ENCODE data around the gene PUSL1.

- TF ChIP-seq REST (IDR thresholded peaks at IDR 0.05; ENCODE audit: insufficient read depth in 1 of 2, low read depth in 2 of 2, low read length in 2 of 2) (no peak), POLR2AphosphoS5 (IDR thresholded peaks at IDR 0.05; ENCODE audit: low read depth, low read length) (no peak), TAF1 (IDR thresholded peaks at IDR 0.05; ENCODE audit: borderline replicate concordance, insufficient read depth, low read length) (no peak)
These were observed 39.4 kb downstream of the PUSL1 start for GRCh38 chr1:1347663-1348419.
